ENCODE measurements around the gene PCNX3. TPM values are rescaled to one million over a fixed set of nuclear protein-coding genes. Genes with fewer than 3 reads are reported as not detected.

PCNX3 gene
- total RNA-seq, 1 donor from 2014 or later, result 10.4 TPM

Other genes with a start within 250 kb of the PCNX3 start
- 1.6 and 1.7 TPM in 2 replicates for gene SLC25A45, start 233.1 kb upstream of the PCNX3 start, total RNA-seq
- gene FRMD8, start 229.1 kb upstream of the PCNX3 start, total RNA-seq, result 75.4 and 85.1 TPM in 2 replicates
- 23.7 and 88.5 TPM in 2 replicates for gene NEAT1, start 193.0 kb upstream of the PCNX3 start, total RNA-seq
- gene MALAT1, start 116.7 kb upstream of the PCNX3 start, total RNA-seq, result 1,844 and 2,565 TPM in 2 replicates
- 41.8 and 55.9 TPM in 2 replicates for gene SCYL1, start 90.7 kb upstream of the PCNX3 start, total RNA-seq
- 13.1 and 41.7 TPM in 2 replicates for gene LTBP3, start 57.4 kb upstream of the PCNX3 start, total RNA-seq
- 37.6 and 37.7 TPM in 2 replicates for gene ZNRD2, start 45.3 kb upstream of the PCNX3 start, total RNA-seq
- 12.2 and 23.8 TPM in 2 replicates for gene FAM89B, start 43.2 kb upstream of the PCNX3 start, total RNA-seq
- 2.5 and 4.7 TPM in 2 replicates for gene EHBP1L1, start 39.7 kb upstream of the PCNX3 start, total RNA-seq
- gene KCNK7, start 20.0 kb upstream of the PCNX3 start, total RNA-seq, result under 0.01 and 0.13 TPM in 2 replicates
- 57.1 and 78.8 TPM in 2 replicates for gene MAP3K11, start 1.6 kb upstream of the PCNX3 start, total RNA-seq
- gene SIPA1, start 22.3 kb downstream of the PCNX3 start, total RNA-seq, result 54.0 and 56.0 TPM in 2 replicates
- gene RELA, start 47.1 kb downstream of the PCNX3 start, total RNA-seq, result 8.7 and 16.3 TPM in 2 replicates
- gene KAT5, start 96.5 kb downstream of the PCNX3 start, total RNA-seq, result 37.6 and 38.4 TPM in 2 replicates
- 39.8 and 42.6 TPM in 2 replicates for gene RNASEH2C, start 105.0 kb downstream of the PCNX3 start, total RNA-seq
- 6.2 and 11.9 TPM in 2 replicates for gene AP5B1, start 165.2 kb downstream of the PCNX3 start, total RNA-seq
- gene OVOL1, start 171.3 kb downstream of the PCNX3 start, total RNA-seq, result not detected in 2 replicates
- gene SNX32, start 218.2 kb downstream of the PCNX3 start, total RNA-seq, result 0.13 and 0.51 TPM in 2 replicates
- gene CFL1, start 242.4 kb downstream of the PCNX3 start, total RNA-seq, result 976 and 1,057 TPM in 2 replicates
- 32.6 and 37.8 TPM in 2 replicates for gene MUS81, start 244.7 kb downstream of the PCNX3 start, total RNA-seq